H1 (cell line): ENCODE measurements around the gene SELENOV. TPM values are rescaled to one million over a fixed set of nuclear protein-coding genes. Genes with fewer than 3 reads are reported as not detected.

Experiments used
- CTCF ChIA-PET: fragments of 300-600 bp; sonication (Branson Sonifier 250); formaldehyde crosslinking; loops from one replicate; lab custom pipeline; 2021; ENCODE audit not compliant: partially characterized antibody; lab: Charles Lee
- POLR2A ChIA-PET: fragments of 300-600 bp; sonication (Branson Sonifier 250); formaldehyde crosslinking; loops from one replicate; lab custom pipeline; 2021; ENCODE audit warnings: inconsistent platforms; ENCODE audit not compliant: partially characterized antibody; lab: Charles Lee
- DNase-seq, 2 experiments: peaks; one replicate each; pipeline versions ENCODE4 v3.0.0 to v3.0.0-alpha.2; 2010 to 2022; ENCODE audit warnings: low spot score in 2 of 2, low read depth in 1 of 2, mixed read lengths in 1 of 2
- FAIRE-seq: peaks from 2 replicates; lab custom pipeline; 2011; peaks lifted over from hg19 to GRCh38; lab: Jason Lieb, UNC
- H2AFZ ChIP-seq: 2 replicates; pipeline ENCODE4 v1.8.1; 2012; ENCODE audit warnings: low read length, inconsistent platforms
- H2AK5ac ChIP-seq: 2 replicates; pipeline ENCODE4 v1.6.1; 2013; ENCODE audit warnings: low read depth, low read length
- H2BK120ac ChIP-seq: replicated peaks from 2 replicates; pipeline ENCODE3; 2013; ENCODE audit warnings: low read depth, low read length, inconsistent platforms
- H2BK12ac ChIP-seq: 2 replicates; pipeline ENCODE4 v1.6.1; 2013; ENCODE audit warnings: low read depth, low read length
- H2BK15ac ChIP-seq: 2 replicates; pipeline ENCODE4 v1.6.1; 2013; ENCODE audit warnings: low read length
- H2BK20ac ChIP-seq: 2 replicates; pipeline ENCODE4 v1.6.1; 2013; ENCODE audit warnings: low read length
- H2BK5ac ChIP-seq: 2 replicates; pipeline ENCODE4 v1.6.1; 2013; ENCODE audit warnings: low read depth, low read length
- H3K14ac ChIP-seq: 2 replicates; pipeline ENCODE4 v1.6.1; 2013; ENCODE audit warnings: inconsistent platforms; ENCODE audit not compliant: insufficient read length
- H3K18ac ChIP-seq: 2 replicates; pipeline ENCODE4 v1.6.1; 2013; ENCODE audit warnings: low read length; ENCODE audit errors: extremely low read depth
- H3K23ac ChIP-seq: 2 replicates; pipeline ENCODE4 v1.6.1; 2013; ENCODE audit warnings: inconsistent platforms; ENCODE audit not compliant: insufficient read length
- H3K23me2 ChIP-seq: 2 replicates; pipeline ENCODE4 v1.6.1; 2013; ENCODE audit warnings: low read depth, low read length
- H3K27ac ChIP-seq: 2 replicates; pipeline ENCODE4 v1.6.1; 2011; ENCODE audit warnings: low read depth, low read length, inconsistent platforms
- H3K27me3 ChIP-seq, 4 experiments: replicated peaks in 1 of 4; 1 replicate in 1 of 4; 2 replicates in 3 of 4; pipeline versions ENCODE4 v1.6.1 to v1.8.1; 2011 to 2013; ENCODE audit warnings: low read length in 3 of 4, mild to moderate bottlenecking in 3 of 4, inconsistent platforms in 2 of 4, mixed read lengths in 2 of 4, moderate library complexity in 1 of 4; ENCODE audit not compliant: control insufficient read depth in 3 of 4, insufficient read depth in 3 of 4; ENCODE audit errors: extremely low read depth in 1 of 4
- H3K36me3 ChIP-seq, 4 experiments: 2 replicates each; pipeline versions ENCODE4 v1.6.1 to v1.8.1; 2011 to 2013; ENCODE audit warnings: mild to moderate bottlenecking in 4 of 4, low read length in 3 of 4, moderate library complexity in 2 of 4, control low read depth in 1 of 4, inconsistent platforms in 1 of 4; ENCODE audit not compliant: insufficient read depth in 4 of 4, control insufficient read depth in 2 of 4
- H3K4ac ChIP-seq: replicated peaks from 2 replicates; pipeline ENCODE3; 2013; ENCODE audit warnings: low read length, low read depth, mixed read lengths, inconsistent platforms; ENCODE audit not compliant: insufficient read length
- H3K4me1 ChIP-seq, 4 experiments: replicated peaks in 1 of 4; 1 replicate in 1 of 4; 2 replicates in 3 of 4; pipeline versions ENCODE4 v1.6.1 to v1.8.1; 2011 to 2013; ENCODE audit warnings: low read length in 3 of 4, inconsistent platforms in 2 of 4, mixed read lengths in 1 of 4; ENCODE audit not compliant: insufficient read depth in 4 of 4, control insufficient read depth in 3 of 4
- H3K4me2 ChIP-seq, 2 experiments: 2 replicates each; pipeline versions ENCODE4 v1.6.1 to v1.8.1; 2011 to 2013; ENCODE audit warnings: low read depth in 2 of 2, low read length in 2 of 2, control low read depth in 1 of 2, inconsistent platforms in 1 of 2, mild to moderate bottlenecking in 1 of 2; ENCODE audit not compliant: insufficient read depth in 1 of 2
- H3K4me3 ChIP-seq, 4 experiments: fragments of 200-600, 300-600 bp in 1 of 4; sonication (generic), shearing (Covaris generic), sonication (Bioruptor Twin) in 1 of 4; 2 replicates each; pipeline versions ENCODE4 v1.5.1 to v1.8.1; 2011 to 2016; ENCODE audit warnings: low read length in 4 of 4, low read depth in 3 of 4, control low read depth in 2 of 4, inconsistent platforms in 2 of 4, mild to moderate bottlenecking in 2 of 4, mixed read lengths in 1 of 4, moderate library complexity in 1 of 4; ENCODE audit not compliant: insufficient read depth in 2 of 4; ENCODE audit errors: extremely low read depth in 1 of 4
- H3K56ac ChIP-seq: replicated peaks from 2 replicates; pipeline ENCODE3; 2013; ENCODE audit warnings: low read depth, mild to moderate bottlenecking, mixed read lengths, low read length, inconsistent platforms; ENCODE audit not compliant: insufficient read length
- H3K79me1 ChIP-seq: 2 replicates; pipeline ENCODE4 v1.6.1; 2013; ENCODE audit warnings: low read depth, low read length, control low read depth
- H3K79me2 ChIP-seq, 2 experiments: 2 replicates each; pipeline versions ENCODE4 v1.6.1 to v1.8.1; 2012 to 2013; ENCODE audit warnings: low read length in 2 of 2, mild to moderate bottlenecking in 2 of 2, inconsistent platforms in 1 of 2; ENCODE audit not compliant: insufficient read depth in 2 of 2, control insufficient read depth in 1 of 2
- H3K9ac ChIP-seq, 4 experiments: replicated peaks in 1 of 4; 1 replicate in 1 of 4; 2 replicates in 3 of 4; pipeline versions ENCODE4 v1.6.1 to v1.8.1; 2011 to 2013; ENCODE audit warnings: low read depth in 3 of 4, low read length in 3 of 4, control low read depth in 2 of 4, mild to moderate bottlenecking in 2 of 4, moderate library complexity in 2 of 4, inconsistent platforms in 1 of 4; ENCODE audit errors: extremely low read depth in 1 of 4
- H3K9me3 ChIP-seq, 2 experiments: 2 replicates each; pipeline versions ENCODE4 v1.6.1 to v1.8.1; 2012 to 2013; ENCODE audit warnings: mild to moderate bottlenecking in 2 of 2, moderate library complexity in 2 of 2, control low read depth in 1 of 2, inconsistent platforms in 1 of 2, low read depth in 1 of 2, low read length in 1 of 2, mixed read lengths in 1 of 2; ENCODE audit not compliant: insufficient read depth in 2 of 2
- H4K20me1 ChIP-seq, 2 experiments: replicated peaks in 1 of 2; 2 replicates each; pipeline versions ENCODE3 to v1.8.1; 2011 to 2013; ENCODE audit warnings: inconsistent platforms in 2 of 2, low read length in 2 of 2, mild to moderate bottlenecking in 1 of 2; ENCODE audit not compliant: insufficient read depth in 2 of 2, control insufficient read depth in 1 of 2
- H4K5ac ChIP-seq: 2 replicates; pipeline ENCODE4 v1.6.1; 2013; ENCODE audit warnings: low read length, low read depth, mixed read lengths, inconsistent platforms; ENCODE audit not compliant: insufficient read length
- H4K8ac ChIP-seq: 2 replicates; pipeline ENCODE4 v1.8.0; 2013; ENCODE audit warnings: mild to moderate bottlenecking, moderate library complexity, low read length, inconsistent platforms; ENCODE audit not compliant: insufficient read depth; ENCODE audit errors: extremely low read depth
- H4K91ac ChIP-seq: replicated peaks from 2 replicates; pipeline ENCODE3; 2013; ENCODE audit warnings: low read length, mixed read lengths, inconsistent platforms; ENCODE audit not compliant: insufficient read length
- ASH2L ChIP-seq: fragments of 200-600, 300-600 bp; sonication (generic); IDR thresholded peaks from one replicate; pipeline ENCODE4 v1.7.1; 2017; ENCODE audit warnings: low read length
- BCL11A ChIP-seq, 2 experiments: IDR thresholded peaks; one replicate each; pipeline ENCODE4 v1.6.1; 2011; ENCODE audit warnings: low read depth in 2 of 2, low read length in 2 of 2, mild to moderate bottlenecking in 2 of 2
- BRCA1 ChIP-seq: IDR thresholded peaks from 2 replicates; pipeline ENCODE4 v1.6.1; 2012; ENCODE audit warnings: low read depth, low read length, improper control_type of control experiment
- CBX5 ChIP-seq: fragments of 300-800, 300-1000 bp; sonication (generic); IDR thresholded peaks from 2 replicates; pipeline ENCODE4 v1.7.1; 2016; ENCODE audit warnings: antibody characterized with exemption, low read length, low read depth
- CTBP2 ChIP-seq: IDR thresholded peaks from 2 replicates; pipeline ENCODE4 v1.7.0; 2011; ENCODE audit warnings: borderline replicate concordance, mild to moderate bottlenecking, moderate library complexity, mixed read lengths, low read length; ENCODE audit not compliant: insufficient read depth, insufficient read length
- GABPA ChIP-seq: IDR thresholded peaks from 2 replicates; pipeline ENCODE4 v1.6.1; 2011; ENCODE audit warnings: mild to moderate bottlenecking, low read length, moderate library complexity, borderline replicate concordance; ENCODE audit not compliant: insufficient read depth
- JUND ChIP-seq: IDR thresholded peaks from 2 replicates; pipeline ENCODE4 v1.6.1; 2011; ENCODE audit warnings: mild to moderate bottlenecking, improper control_type of control experiment, low read length
- KDM1A ChIP-seq: fragments of 200-600, 300-600 bp; sonication (generic); IDR thresholded peaks from 2 replicates; pipeline ENCODE4 v1.7.1; 2016; ENCODE audit warnings: mild to moderate bottlenecking, low read length, borderline replicate concordance
- MAFK ChIP-seq: IDR thresholded peaks from 2 replicates; pipeline ENCODE4 v1.6.1; 2012; ENCODE audit warnings: low read depth, mild to moderate bottlenecking, improper control_type of control experiment, low read length
- SP1 ChIP-seq: IDR thresholded peaks from 2 replicates; pipeline ENCODE4 v1.6.1; 2011; ENCODE audit warnings: low read depth, low read length
- SRF ChIP-seq: IDR thresholded peaks from 2 replicates; pipeline ENCODE4 v1.6.1; 2011; ENCODE audit warnings: mild to moderate bottlenecking, low read depth, low read length, moderate library complexity
- ZNF274 ChIP-seq: IDR thresholded peaks from 2 replicates; pipeline ENCODE4 v1.7.0; 2012; ENCODE audit warnings: low read length, borderline replicate concordance; ENCODE audit errors: extremely low read depth
- WGBS, 2 experiments: shearing (Covaris generic) in 1 of 2; methylation state at CpG; one replicate each; pipeline versions ENCODE4 v1.1.6 to v1.1.7; 2013 to 2015; ENCODE audit warnings: low lambda C conversion rate in 2 of 2, mixed read lengths in 2 of 2, inconsistent platforms in 1 of 2, low coverage in 1 of 2, missing lambda C conversion rate in 1 of 2; ENCODE audit not compliant: insufficient replicate concordance in 2 of 2, insufficient coverage in 1 of 2, insufficient read length in 1 of 2; ENCODE audit errors: extremely low coverage in 1 of 2, missing lambda C conversion rate in 1 of 2; 5-methylcytosine and 5-hydroxymethylcytosine counted together
- polyA plus RNA-seq, 7 experiments: library from polyadenylated mRNA; depleted of rRNA in 3 of 7; stranded (reverse) in 5 of 7; unstranded in 2 of 7; fragments of >200 nt in 5 of 7; fragments of 200-250 nt in 2 of 7; gene quantifications; 1 replicate in 5 of 7; 2 replicates in 1 of 7; 4 replicates in 1 of 7; pipeline versions ENCODE4 v1.2.1 to v1.2.3, GENCODE V29; 2011 to 2013; ENCODE audit warnings: missing spikeins in 2 of 7, mixed read lengths in 2 of 7
- total RNA-seq: library from RNA; stranded (reverse); fragmentation: NEBNext Ultra II Directional; extraction: Animal tissue kit (Norgen Biotek cat#: 25700); gene quantifications from 2 replicates; pipeline ENCODE4 v1.2.1, GENCODE V29; 2021

Gene SELENOV
- total and polyA plus RNA-seq, 2 of the 8 experiments (the other 6 are each of a cell fraction or from before 2014, with no cell fraction given) = 8.4 to 10.7 TPM

- ChIA-PET POLR2A (interaction anchor here (0.6 to 1.5 kb wide), 9 partner anchors 8 to 90 kb away, joined by 3 to 7 read pairs (median 3); partner anchors contain the start of genes EID2B and RPS16), CTCF (interaction anchor here (0.6 to 6.5 kb wide), 9 partner anchors 10 to 185 kb away, joined by 3 to 47 read pairs (median 3); no protein-coding TSS in a partner anchor)
- H3K27me3 ChIP-seq = peaks cover 28 to 81% (median 73%) of the 10 kb centered on the region in 4 experiments
- H4K8ac ChIP-seq = no peak overlapping the region
- peaks cover 4 to 6% (median 5%) of the 10 kb centered on the region in 4 experiments; a peak in 5 of 7 replicates for H3K4me1 ChIP-seq
- no peaks in the 10 kb centered on the region for H3K36me3 ChIP-seq
- H2BK20ac ChIP-seq = no peak overlapping the region
- H3K56ac ChIP-seq = no peak overlapping the region
- TF ChIP-seq CTBP2 = no peak
- TF ChIP-seq BRCA1 = no peak
- no peak for TF ChIP-seq ASH2L
- TF ChIP-seq KDM1A = no peak
- no peak for TF ChIP-seq BCL11A (IDR thresholded peaks at IDR 0.05; ENCODE audit: low read depth in 2 of 2, low read length in 2 of 2)
- TF ChIP-seq JUND = no peak
- no peak for TF ChIP-seq SRF
- TF ChIP-seq ZNF274 = no peak
- no peak for TF ChIP-seq CBX5
- no peak for TF ChIP-seq MAFK
- TF ChIP-seq SP1 = no peak
- TF ChIP-seq GABPA = no peak
- no peak overlapping the region for H3K4ac ChIP-seq
- no peak overlapping the region for H3K14ac ChIP-seq
- no peaks in the 10 kb centered on the region for H3K79me2 ChIP-seq
- H3K23me2 ChIP-seq = peaks cover 15% of the 10 kb centered on the region
- peaks cover 0 to 2% of the 10 kb centered on the region in 2 experiments for H4K20me1 ChIP-seq
- H2BK15ac ChIP-seq = no peak overlapping the region
- H2BK120ac ChIP-seq = no peak overlapping the region
- FAIRE-seq = no peak
- no peak overlapping the region for H3K18ac ChIP-seq
- no peak overlapping the region for H2BK12ac ChIP-seq
- H2AK5ac ChIP-seq = no peak overlapping the region
- no peak overlapping the region for H3K27ac ChIP-seq
- no peak overlapping the region for H3K4me2 ChIP-seq
- peaks cover 3 to 8% of the 10 kb centered on the region in 2 experiments; a peak in 3 of 4 replicates for H3K9me3 ChIP-seq
- no peak overlapping the region for H3K23ac ChIP-seq
- no peak overlapping the region for H2AFZ ChIP-seq
- DNase-seq = no peak
- H2BK5ac ChIP-seq = no peak overlapping the region
- no peak overlapping the region for H4K91ac ChIP-seq
- H3K4me3 ChIP-seq = no peak overlapping the region
- H3K79me1 ChIP-seq = no peaks in the 10 kb centered on the region
- H4K5ac ChIP-seq = no peak overlapping the region
- no peak overlapping the region for H3K9ac ChIP-seq
- WGBS, 2 experiments = 82% methylated on average over 5 of the region's 5 CpGs; no CpG with 5 or more reads in 1 of the 2 experiments
Observed at GRCh38 chr19:39501340-39501739, 13.6 kb upstream of the SELENOV start.
